Astrocyte of the cerebellum (primary cell): ENCODE data around the gene TPPP.

Source experiments
- DNase-seq: peaks from one replicate; pipeline ENCODE4 v3.0.0-alpha.2; 2011; ENCODE audit warnings: low read depth
- H3K4me3 ChIP-seq: 2 replicates; pipeline ENCODE4 v1.5.1; 2011; ENCODE audit warnings: mild to moderate bottlenecking, low read depth, low read length, moderate library complexity
- in situ Hi-C: cut with HindIII; loops from 2 replicates; pipeline ENCODE4 v1.10.0; 2017; ENCODE audit warnings: low sequenced_read_pairs
- TF ChIP-seq, protein P1 (sequence below): IDR thresholded peaks from 2 replicates; pipeline ENCODE4 v1.5.1; 2012; ENCODE audit warnings: low read length, low read depth, moderate library complexity, mild to moderate bottlenecking; ENCODE audit errors: missing control alignments

TPPP gene

DNA sequence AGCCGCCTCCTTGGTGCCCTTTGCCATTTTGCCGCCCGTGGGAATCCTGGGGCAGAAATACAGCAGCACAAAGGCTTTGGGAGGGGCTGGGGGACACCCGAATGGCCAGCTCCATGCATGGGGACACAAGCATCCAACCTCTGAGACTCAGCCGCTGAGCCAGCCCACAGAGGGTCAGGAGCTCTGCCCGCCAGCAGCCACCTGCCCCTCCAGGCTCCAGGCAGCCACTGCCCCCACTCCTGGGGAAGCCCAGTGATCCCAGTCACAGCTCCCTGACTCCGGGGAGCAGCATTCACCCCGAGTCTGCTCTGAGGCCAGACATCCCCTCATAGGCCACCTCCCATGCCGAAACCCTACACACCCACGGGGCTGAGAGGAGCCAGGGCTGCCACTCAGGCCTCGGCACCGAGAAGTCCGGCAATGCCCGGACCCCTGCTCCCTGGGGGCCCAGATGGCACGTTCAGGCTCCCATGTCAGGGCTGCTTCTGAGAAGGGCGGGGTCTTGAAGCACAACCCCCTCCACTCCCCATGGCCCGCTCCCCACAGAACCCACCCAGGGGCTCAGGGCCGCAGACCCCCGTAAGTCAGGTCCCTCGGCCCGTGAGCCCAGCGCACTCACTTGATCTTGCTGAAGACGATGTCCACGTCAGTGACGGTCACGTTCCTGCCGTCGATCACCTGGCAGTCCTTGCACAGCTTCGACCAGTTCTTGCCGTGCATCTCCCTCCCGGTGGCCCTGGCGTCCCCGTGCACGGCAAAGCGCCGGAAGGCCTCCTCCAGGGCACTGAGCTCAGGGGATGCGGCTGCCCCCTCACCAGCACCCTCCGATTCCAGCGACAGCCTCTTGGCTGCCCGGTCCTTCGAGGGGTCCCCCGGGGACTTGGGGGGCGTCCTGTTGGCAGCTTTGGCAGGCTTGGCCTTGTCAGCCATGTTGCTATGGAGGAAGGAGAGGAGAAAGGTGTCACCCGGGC lies 15.7 kb downstream of the TPPP start:
- in situ Hi-C loops: no loop called here
- TF ChIP-seq, protein P1, sequence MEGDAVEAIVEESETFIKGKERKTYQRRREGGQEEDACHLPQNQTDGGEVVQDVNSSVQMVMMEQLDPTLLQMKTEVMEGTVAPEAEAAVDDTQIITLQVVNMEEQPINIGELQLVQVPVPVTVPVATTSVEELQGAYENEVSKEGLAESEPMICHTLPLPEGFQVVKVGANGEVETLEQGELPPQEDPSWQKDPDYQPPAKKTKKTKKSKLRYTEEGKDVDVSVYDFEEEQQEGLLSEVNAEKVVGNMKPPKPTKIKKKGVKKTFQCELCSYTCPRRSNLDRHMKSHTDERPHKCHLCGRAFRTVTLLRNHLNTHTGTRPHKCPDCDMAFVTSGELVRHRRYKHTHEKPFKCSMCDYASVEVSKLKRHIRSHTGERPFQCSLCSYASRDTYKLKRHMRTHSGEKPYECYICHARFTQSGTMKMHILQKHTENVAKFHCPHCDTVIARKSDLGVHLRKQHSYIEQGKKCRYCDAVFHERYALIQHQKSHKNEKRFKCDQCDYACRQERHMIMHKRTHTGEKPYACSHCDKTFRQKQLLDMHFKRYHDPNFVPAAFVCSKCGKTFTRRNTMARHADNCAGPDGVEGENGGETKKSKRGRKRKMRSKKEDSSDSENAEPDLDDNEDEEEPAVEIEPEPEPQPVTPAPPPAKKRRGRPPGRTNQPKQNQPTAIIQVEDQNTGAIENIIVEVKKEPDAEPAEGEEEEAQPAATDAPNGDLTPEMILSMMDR: no peak
- DNase-seq: no peak

DNA sequence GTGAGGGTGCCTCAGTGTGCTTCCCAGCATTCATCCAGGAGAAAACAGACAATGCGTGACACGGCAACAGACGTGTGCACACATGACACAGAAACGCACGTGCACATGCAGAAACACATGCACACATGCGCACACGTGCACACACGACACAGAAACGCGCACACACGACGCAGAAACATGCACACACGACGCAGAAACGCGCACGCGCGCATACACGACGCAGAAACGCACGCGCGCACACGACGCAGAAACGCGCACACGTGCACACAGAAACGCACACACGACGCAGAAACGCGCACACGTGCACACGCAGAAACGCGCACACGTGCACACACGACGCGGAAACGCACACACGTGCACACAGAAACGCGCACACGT lies 16.5 kb downstream of the TPPP start:
- DNase-seq: no peak
- TF ChIP-seq, protein P1: no peak
- H3K4me3 ChIP-seq: no peak overlapping the region
- in situ Hi-C loops: no loop called here

More for the DNA sequence above, 15.7 kb downstream of the TPPP start:
- H3K4me3 ChIP-seq: no peak overlapping the region

DNA sequence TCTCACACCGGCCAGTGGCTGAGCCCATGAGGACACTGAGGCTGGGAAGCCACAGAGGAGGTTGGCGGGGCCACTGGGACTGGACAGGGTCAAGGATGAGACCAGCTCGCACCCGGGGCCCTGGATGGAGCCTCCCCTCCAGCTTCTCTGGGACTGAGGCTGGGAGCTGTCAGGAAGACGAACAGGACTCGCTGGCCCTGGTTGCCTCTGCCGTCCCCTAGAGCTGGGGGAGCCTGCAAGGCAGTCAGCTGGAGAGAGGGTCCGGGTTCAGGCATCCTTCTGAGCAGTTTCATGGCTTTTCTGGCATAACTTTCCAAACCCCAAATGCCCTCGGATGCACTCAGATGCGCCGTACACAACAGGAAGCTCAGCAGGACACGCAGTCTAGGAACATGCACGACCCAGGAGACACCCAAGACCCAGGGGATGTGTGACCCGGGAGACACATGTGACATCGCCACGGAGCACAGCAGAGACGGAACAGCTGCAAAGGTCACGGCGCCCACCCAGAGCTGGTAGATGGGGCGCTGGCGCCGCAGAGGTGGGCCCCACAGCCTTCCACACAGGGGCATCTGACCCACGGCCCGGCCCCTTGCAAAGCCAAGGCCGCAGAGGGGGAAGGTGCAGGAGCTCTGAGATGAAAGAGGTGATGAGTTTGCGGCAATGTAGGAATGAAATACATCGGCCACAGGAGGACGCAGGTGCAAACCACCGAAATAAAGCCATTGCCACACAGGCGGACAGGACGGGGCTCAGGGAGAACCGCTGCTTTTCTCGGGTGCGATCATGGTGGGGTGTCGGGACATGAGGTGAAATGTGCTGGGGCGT lies 17.1 kb downstream of the TPPP start:
- DNase-seq: no peak
- TF ChIP-seq, protein P1: no peak
- in situ Hi-C loops: no loop called here
- no peak overlapping the region for H3K4me3 ChIP-seq

DNA sequence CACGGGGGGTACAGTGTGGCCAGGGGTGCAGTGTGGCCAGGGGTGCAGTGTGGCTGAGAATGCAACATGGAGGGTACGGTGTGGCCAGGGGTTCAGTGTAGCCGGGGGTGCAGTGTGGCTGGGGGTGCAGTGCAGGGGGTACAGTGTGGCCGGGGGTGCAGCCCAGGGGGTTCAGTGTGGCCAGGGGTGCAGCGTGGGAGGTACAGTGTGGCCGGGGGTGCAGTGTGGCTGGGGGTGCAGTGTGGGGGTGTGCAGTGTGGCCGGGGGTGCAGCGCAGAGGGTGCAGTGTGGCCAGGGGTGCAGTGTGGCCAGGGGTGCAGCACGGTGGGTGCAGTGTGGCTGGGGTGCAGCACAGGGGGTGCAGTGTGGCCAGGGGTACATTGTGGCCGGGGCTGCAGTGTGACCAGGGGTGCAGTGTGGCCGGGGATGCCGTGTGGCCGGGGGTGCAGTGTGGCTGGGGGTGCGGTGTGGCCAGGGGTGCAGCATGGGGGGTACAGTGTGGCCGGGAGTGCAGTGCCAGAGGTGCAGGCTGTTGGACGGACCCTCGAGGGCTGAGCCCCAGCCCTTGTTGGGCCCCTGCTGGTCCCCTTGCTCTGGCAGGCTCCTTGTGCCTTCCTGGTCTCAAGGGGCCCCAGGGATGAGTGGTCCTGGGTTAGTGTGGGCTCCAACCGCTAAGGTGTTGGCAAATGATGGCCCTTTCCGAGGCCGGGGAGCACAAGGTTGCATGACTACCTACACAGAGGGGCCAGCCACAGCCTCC lies 17.9 kb downstream of the TPPP start:
- in situ Hi-C loops: no loop called here
- TF ChIP-seq, protein P1: no peak
- DNase-seq: no peak
- H3K4me3 ChIP-seq: no peak overlapping the region

DNA sequence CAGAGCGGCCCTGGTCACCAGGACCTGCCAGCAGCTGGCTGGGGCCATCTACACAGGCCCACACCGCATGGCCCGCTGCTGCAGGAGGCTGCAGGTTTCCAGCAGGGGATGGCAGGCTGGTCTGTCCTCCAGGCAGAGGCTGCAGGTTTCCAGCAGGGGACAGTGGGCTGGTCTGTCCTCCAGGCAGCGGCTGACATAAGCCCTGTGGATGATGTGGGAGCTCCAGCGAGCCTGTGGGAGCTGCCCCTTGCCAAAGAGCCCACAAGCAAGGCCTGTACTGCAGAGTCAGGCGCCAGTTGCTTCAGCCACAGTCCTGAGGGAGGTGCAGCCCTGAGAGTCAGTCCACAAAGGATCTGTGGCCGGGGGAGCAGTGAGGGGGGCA lies 18.5 kb downstream of the TPPP start:
- DNase-seq: no peak
- no peak overlapping the region for H3K4me3 ChIP-seq
- TF ChIP-seq, protein P1: no peak
- in situ Hi-C loops: loop anchor here (5.0 kb wide), 1 partner anchor 37 kb away; no protein-coding TSS in a partner anchor
